Measurements from ENCODE around the gene PLSCR2. TPM values are rescaled to one million over a fixed set of nuclear protein-coding genes. Genes with fewer than 3 reads are reported as not detected.

The PLSCR2 gene
- total and polyA plus RNA-seq, 9 of the 15 experiments (the other 6 are each of a cell fraction or from before 2014, with no cell fraction given), result 0.07 to 0.49 (median 0.25) TPM; not detected in 4

DNA sequence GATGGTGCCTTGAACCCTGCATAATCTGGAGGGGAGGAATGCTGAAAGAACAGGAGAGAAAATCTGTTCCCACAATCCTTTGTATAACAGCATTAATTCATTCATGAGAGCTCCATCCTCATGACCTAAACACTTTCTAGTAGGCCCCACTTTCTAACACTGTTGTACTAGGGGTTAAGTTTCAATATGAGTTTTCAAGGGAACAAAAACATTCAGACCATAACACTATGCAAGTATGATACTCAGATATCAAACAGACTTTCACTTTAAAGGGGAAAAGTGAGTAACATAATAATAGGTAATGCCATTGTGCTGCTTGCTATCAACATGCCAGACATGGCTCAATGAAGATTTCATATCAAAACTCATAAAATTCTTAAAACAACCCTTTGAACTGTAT, 32.4 kb upstream of the PLSCR2 start:
- intact Hi-C loops (cut with micrococcal nuclease) (no loop called here), in situ Hi-C loops (cut with MboI) (no loop called here)
- Histone ChIP-seq H3K4me2 (ENCODE audit: insufficient read depth, low read length) (no peak overlapping the region), H3K9me1 (ENCODE audit: control insufficient read depth, insufficient read depth, low read length) (no peaks in the 10 kb centered on the region), H3K27ac (ENCODE audit: extremely low read depth, low read depth, low read length) (no peak overlapping the region), H3K36me3 (ENCODE audit: control insufficient read depth, insufficient read depth, low read length) (no peaks in the 10 kb centered on the region), H3K9ac (ENCODE audit: insufficient read depth in 1 of 2, low read depth in 2 of 2, low read length in 2 of 2) (no peak overlapping the region), H3K27me3 (ENCODE audit: control insufficient read depth in 2 of 2, insufficient read depth in 2 of 2, low read length in 2 of 2) (no peaks in the 10 kb centered on the region), H3K4me1 (replicated peaks in 1 of 2; ENCODE audit: control insufficient read depth in 2 of 2, insufficient read depth in 2 of 2, low read length in 2 of 2) (peaks cover 14 to 15% of the 10 kb centered on the region in 2 experiments), H3K4me3 (no peak overlapping the region), H4K20me1 (replicated peaks; ENCODE audit: control insufficient read depth, insufficient read depth, low read length) (no peaks in the 10 kb centered on the region), H3K79me2 (ENCODE audit: control insufficient read depth, insufficient read depth, low read length) (no peaks in the 10 kb centered on the region), H3K9me3 (replicated peaks; ENCODE audit: control insufficient read depth, insufficient read depth, low read depth, low read length) (peaks cover 6% of the 10 kb centered on the region), H2AFZ (ENCODE audit: low read depth, low read length) (no peak overlapping the region)
- no peak for FAIRE-seq
- TF ChIP-seq GTF2E2 (tag; IDR thresholded peaks at IDR 0.05), result no peak
- CTCF ChIA-PET (ENCODE audit: low intra/inter-chr PET ratio), result no interaction called here
- POLR2A ChIA-PET, result no interaction called here
- ATAC-seq, result no peak
- no peak for DNase-seq (ENCODE audit: extremely low read depth in 1 of 4, low spot score in 3 of 4)
- BruUV-seq (replicated peaks), result no TSS peak

DNA sequence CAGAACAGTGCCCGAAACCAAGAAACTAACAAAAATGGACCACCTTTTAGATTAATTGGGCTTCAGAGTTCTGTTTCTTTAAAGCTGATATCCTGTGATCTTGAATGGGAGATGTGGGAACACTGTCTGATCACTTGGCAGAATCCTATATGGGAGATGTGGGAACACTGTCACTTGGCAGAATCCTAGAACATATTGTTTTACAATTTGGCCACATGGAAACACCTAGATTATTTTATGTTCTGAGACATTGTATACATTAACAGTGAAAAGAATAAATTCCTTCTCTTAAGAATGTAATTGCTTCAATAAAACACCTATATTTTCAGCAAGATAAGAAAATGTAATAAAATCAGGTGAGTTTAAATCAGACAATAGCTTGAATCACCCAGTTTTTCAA, 30.3 kb upstream of the PLSCR2 start:
- Histone ChIP-seq H3K27ac (ENCODE audit: extremely low read depth, low read depth, low read length) (no peak overlapping the region), H3K79me2 (ENCODE audit: control insufficient read depth, insufficient read depth, low read length) (no peaks in the 10 kb centered on the region), H2AFZ (ENCODE audit: low read depth, low read length) (no peak overlapping the region), H4K20me1 (replicated peaks; ENCODE audit: control insufficient read depth, insufficient read depth, low read length) (no peaks in the 10 kb centered on the region), H3K4me1 (replicated peaks in 1 of 2; ENCODE audit: control insufficient read depth in 2 of 2, insufficient read depth in 2 of 2, low read length in 2 of 2) (peaks cover 14 to 24% of the 10 kb centered on the region in 2 experiments), H3K9ac (ENCODE audit: insufficient read depth in 1 of 2, low read depth in 2 of 2, low read length in 2 of 2) (no peak overlapping the region), H3K4me3 (no peak overlapping the region), H3K4me2 (ENCODE audit: insufficient read depth, low read length) (no peak overlapping the region), H3K36me3 (ENCODE audit: control insufficient read depth, insufficient read depth, low read length) (no peaks in the 10 kb centered on the region), H3K9me3 (replicated peaks; ENCODE audit: control insufficient read depth, insufficient read depth, low read depth, low read length) (peaks cover 6% of the 10 kb centered on the region), H3K9me1 (ENCODE audit: control insufficient read depth, insufficient read depth, low read length) (no peaks in the 10 kb centered on the region), H3K27me3 (ENCODE audit: control insufficient read depth in 2 of 2, insufficient read depth in 2 of 2, low read length in 2 of 2) (no peaks in the 10 kb centered on the region)
- BruUV-seq (replicated peaks), result no TSS peak
- no peak for TF ChIP-seq SRSF3 (IDR thresholded peaks at IDR 0.05; ENCODE audit: insufficient read depth, low read length)
- TF ChIP-seq ZNF79 (CRISPR knock-in tag; IDR thresholded peaks at IDR 0.05; ENCODE audit: low read depth), result no peak
- TF ChIP-seq, protein P1, sequence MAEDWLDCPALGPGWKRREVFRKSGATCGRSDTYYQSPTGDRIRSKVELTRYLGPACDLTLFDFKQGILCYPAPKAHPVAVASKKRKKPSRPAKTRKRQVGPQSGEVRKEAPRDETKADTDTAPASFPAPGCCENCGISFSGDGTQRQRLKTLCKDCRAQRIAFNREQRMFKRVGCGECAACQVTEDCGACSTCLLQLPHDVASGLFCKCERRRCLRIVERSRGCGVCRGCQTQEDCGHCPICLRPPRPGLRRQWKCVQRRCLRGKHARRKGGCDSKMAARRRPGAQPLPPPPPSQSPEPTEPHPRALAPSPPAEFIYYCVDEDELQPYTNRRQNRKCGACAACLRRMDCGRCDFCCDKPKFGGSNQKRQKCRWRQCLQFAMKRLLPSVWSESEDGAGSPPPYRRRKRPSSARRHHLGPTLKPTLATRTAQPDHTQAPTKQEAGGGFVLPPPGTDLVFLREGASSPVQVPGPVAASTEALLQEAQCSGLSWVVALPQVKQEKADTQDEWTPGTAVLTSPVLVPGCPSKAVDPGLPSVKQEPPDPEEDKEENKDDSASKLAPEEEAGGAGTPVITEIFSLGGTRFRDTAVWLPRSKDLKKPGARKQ (CRISPR knock-in tag; IDR thresholded peaks at IDR 0.05), result no peak
- TF ChIP-seq, protein P2, sequence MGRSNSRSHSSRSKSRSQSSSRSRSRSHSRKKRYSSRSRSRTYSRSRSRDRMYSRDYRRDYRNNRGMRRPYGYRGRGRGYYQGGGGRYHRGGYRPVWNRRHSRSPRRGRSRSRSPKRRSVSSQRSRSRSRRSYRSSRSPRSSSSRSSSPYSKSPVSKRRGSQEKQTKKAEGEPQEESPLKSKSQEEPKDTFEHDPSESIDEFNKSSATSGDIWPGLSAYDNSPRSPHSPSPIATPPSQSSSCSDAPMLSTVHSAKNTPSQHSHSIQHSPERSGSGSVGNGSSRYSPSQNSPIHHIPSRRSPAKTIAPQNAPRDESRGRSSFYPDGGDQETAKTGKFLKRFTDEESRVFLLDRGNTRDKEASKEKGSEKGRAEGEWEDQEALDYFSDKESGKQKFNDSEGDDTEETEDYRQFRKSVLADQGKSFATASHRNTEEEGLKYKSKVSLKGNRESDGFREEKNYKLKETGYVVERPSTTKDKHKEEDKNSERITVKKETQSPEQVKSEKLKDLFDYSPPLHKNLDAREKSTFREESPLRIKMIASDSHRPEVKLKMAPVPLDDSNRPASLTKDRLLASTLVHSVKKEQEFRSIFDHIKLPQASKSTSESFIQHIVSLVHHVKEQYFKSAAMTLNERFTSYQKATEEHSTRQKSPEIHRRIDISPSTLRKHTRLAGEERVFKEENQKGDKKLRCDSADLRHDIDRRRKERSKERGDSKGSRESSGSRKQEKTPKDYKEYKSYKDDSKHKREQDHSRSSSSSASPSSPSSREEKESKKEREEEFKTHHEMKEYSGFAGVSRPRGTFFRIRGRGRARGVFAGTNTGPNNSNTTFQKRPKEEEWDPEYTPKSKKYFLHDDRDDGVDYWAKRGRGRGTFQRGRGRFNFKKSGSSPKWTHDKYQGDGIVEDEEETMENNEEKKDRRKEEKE (IDR thresholded peaks at IDR 0.05; ENCODE audit: borderline replicate concordance in 1 of 2, control insufficient read depth in 1 of 2, low read depth in 2 of 2, low read length in 1 of 2), result no peak
- TF ChIP-seq ZNF778 (CRISPR knock-in tag; IDR thresholded peaks at IDR 0.05), result no peak
- TF ChIP-seq NFXL1 (CRISPR knock-in tag; IDR thresholded peaks at IDR 0.05), result no peak
- WGBS (ENCODE audit: insufficient coverage, low coverage, missing lambda C conversion rate), result 70% methylated on average over 1 of the region's 1 CpG
- CTCF ChIA-PET (ENCODE audit: low intra/inter-chr PET ratio), result no interaction called here
- no peak for FAIRE-seq
- POLR2A ChIA-PET, result no interaction called here
- intact Hi-C loops (cut with micrococcal nuclease), result no loop called here
- no peak for DNase-seq (ENCODE audit: extremely low read depth in 1 of 4, low spot score in 3 of 4)
- in situ Hi-C loops (cut with MboI), result no loop called here
- no peak for ATAC-seq
